H1 (cell line): ENCODE data around the gene LVRN. TPM values are rescaled to one million over a fixed set of nuclear protein-coding genes. Genes with fewer than 3 reads are reported as not detected.

Experiments used
- CTCF ChIA-PET: fragments of 300-600 bp; sonication (Branson Sonifier 250); formaldehyde crosslinking; loops from one replicate; lab custom pipeline; 2021; ENCODE audit not compliant: partially characterized antibody; lab: Charles Lee
- POLR2A ChIA-PET: fragments of 300-600 bp; sonication (Branson Sonifier 250); formaldehyde crosslinking; loops from one replicate; lab custom pipeline; 2021; ENCODE audit warnings: inconsistent platforms; ENCODE audit not compliant: partially characterized antibody; lab: Charles Lee
- DNase-seq, 2 experiments: peaks; one replicate each; pipeline versions ENCODE4 v3.0.0 to v3.0.0-alpha.2; 2010 to 2022; ENCODE audit warnings: low spot score in 2 of 2, low read depth in 1 of 2, mixed read lengths in 1 of 2
- FAIRE-seq: peaks from 2 replicates; lab custom pipeline; 2011; peaks lifted over from hg19 to GRCh38; lab: Jason Lieb, UNC
- H2AFZ ChIP-seq: 2 replicates; pipeline ENCODE4 v1.8.1; 2012; ENCODE audit warnings: low read length, inconsistent platforms
- H2AK5ac ChIP-seq: 2 replicates; pipeline ENCODE4 v1.6.1; 2013; ENCODE audit warnings: low read depth, low read length
- H2BK120ac ChIP-seq: replicated peaks from 2 replicates; pipeline ENCODE3; 2013; ENCODE audit warnings: low read depth, low read length, inconsistent platforms
- H2BK12ac ChIP-seq: 2 replicates; pipeline ENCODE4 v1.6.1; 2013; ENCODE audit warnings: low read depth, low read length
- H2BK15ac ChIP-seq: 2 replicates; pipeline ENCODE4 v1.6.1; 2013; ENCODE audit warnings: low read length
- H2BK20ac ChIP-seq: 2 replicates; pipeline ENCODE4 v1.6.1; 2013; ENCODE audit warnings: low read length
- H2BK5ac ChIP-seq: 2 replicates; pipeline ENCODE4 v1.6.1; 2013; ENCODE audit warnings: low read depth, low read length
- H3K14ac ChIP-seq: 2 replicates; pipeline ENCODE4 v1.6.1; 2013; ENCODE audit warnings: inconsistent platforms; ENCODE audit not compliant: insufficient read length
- H3K18ac ChIP-seq: 2 replicates; pipeline ENCODE4 v1.6.1; 2013; ENCODE audit warnings: low read length; ENCODE audit errors: extremely low read depth
- H3K23ac ChIP-seq: 2 replicates; pipeline ENCODE4 v1.6.1; 2013; ENCODE audit warnings: inconsistent platforms; ENCODE audit not compliant: insufficient read length
- H3K23me2 ChIP-seq: 2 replicates; pipeline ENCODE4 v1.6.1; 2013; ENCODE audit warnings: low read depth, low read length
- H3K27ac ChIP-seq: 2 replicates; pipeline ENCODE4 v1.6.1; 2011; ENCODE audit warnings: low read depth, low read length, inconsistent platforms
- H3K27me3 ChIP-seq, 4 experiments: replicated peaks in 1 of 4; 1 replicate in 1 of 4; 2 replicates in 3 of 4; pipeline versions ENCODE4 v1.6.1 to v1.8.1; 2011 to 2013; ENCODE audit warnings: low read length in 3 of 4, mild to moderate bottlenecking in 3 of 4, inconsistent platforms in 2 of 4, mixed read lengths in 2 of 4, moderate library complexity in 1 of 4; ENCODE audit not compliant: control insufficient read depth in 3 of 4, insufficient read depth in 3 of 4; ENCODE audit errors: extremely low read depth in 1 of 4
- H3K36me3 ChIP-seq, 4 experiments: 2 replicates each; pipeline versions ENCODE4 v1.6.1 to v1.8.1; 2011 to 2013; ENCODE audit warnings: mild to moderate bottlenecking in 4 of 4, low read length in 3 of 4, moderate library complexity in 2 of 4, control low read depth in 1 of 4, inconsistent platforms in 1 of 4; ENCODE audit not compliant: insufficient read depth in 4 of 4, control insufficient read depth in 2 of 4
- H3K4ac ChIP-seq: replicated peaks from 2 replicates; pipeline ENCODE3; 2013; ENCODE audit warnings: low read length, low read depth, mixed read lengths, inconsistent platforms; ENCODE audit not compliant: insufficient read length
- H3K4me1 ChIP-seq, 4 experiments: replicated peaks in 1 of 4; 1 replicate in 1 of 4; 2 replicates in 3 of 4; pipeline versions ENCODE4 v1.6.1 to v1.8.1; 2011 to 2013; ENCODE audit warnings: low read length in 3 of 4, inconsistent platforms in 2 of 4, mixed read lengths in 1 of 4; ENCODE audit not compliant: insufficient read depth in 4 of 4, control insufficient read depth in 3 of 4
- H3K4me2 ChIP-seq, 2 experiments: 2 replicates each; pipeline versions ENCODE4 v1.6.1 to v1.8.1; 2011 to 2013; ENCODE audit warnings: low read depth in 2 of 2, low read length in 2 of 2, control low read depth in 1 of 2, inconsistent platforms in 1 of 2, mild to moderate bottlenecking in 1 of 2; ENCODE audit not compliant: insufficient read depth in 1 of 2
- H3K4me3 ChIP-seq, 4 experiments: fragments of 200-600, 300-600 bp in 1 of 4; sonication (generic), shearing (Covaris generic), sonication (Bioruptor Twin) in 1 of 4; 2 replicates each; pipeline versions ENCODE4 v1.5.1 to v1.8.1; 2011 to 2016; ENCODE audit warnings: low read length in 4 of 4, low read depth in 3 of 4, control low read depth in 2 of 4, inconsistent platforms in 2 of 4, mild to moderate bottlenecking in 2 of 4, mixed read lengths in 1 of 4, moderate library complexity in 1 of 4; ENCODE audit not compliant: insufficient read depth in 2 of 4; ENCODE audit errors: extremely low read depth in 1 of 4
- H3K56ac ChIP-seq: replicated peaks from 2 replicates; pipeline ENCODE3; 2013; ENCODE audit warnings: low read depth, mild to moderate bottlenecking, mixed read lengths, low read length, inconsistent platforms; ENCODE audit not compliant: insufficient read length
- H3K79me1 ChIP-seq: 2 replicates; pipeline ENCODE4 v1.6.1; 2013; ENCODE audit warnings: low read depth, low read length, control low read depth
- H3K79me2 ChIP-seq, 2 experiments: 2 replicates each; pipeline versions ENCODE4 v1.6.1 to v1.8.1; 2012 to 2013; ENCODE audit warnings: low read length in 2 of 2, mild to moderate bottlenecking in 2 of 2, inconsistent platforms in 1 of 2; ENCODE audit not compliant: insufficient read depth in 2 of 2, control insufficient read depth in 1 of 2
- H3K9ac ChIP-seq, 4 experiments: replicated peaks in 1 of 4; 1 replicate in 1 of 4; 2 replicates in 3 of 4; pipeline versions ENCODE4 v1.6.1 to v1.8.1; 2011 to 2013; ENCODE audit warnings: low read depth in 3 of 4, low read length in 3 of 4, control low read depth in 2 of 4, mild to moderate bottlenecking in 2 of 4, moderate library complexity in 2 of 4, inconsistent platforms in 1 of 4; ENCODE audit errors: extremely low read depth in 1 of 4
- H3K9me3 ChIP-seq, 2 experiments: 2 replicates each; pipeline versions ENCODE4 v1.6.1 to v1.8.1; 2012 to 2013; ENCODE audit warnings: mild to moderate bottlenecking in 2 of 2, moderate library complexity in 2 of 2, control low read depth in 1 of 2, inconsistent platforms in 1 of 2, low read depth in 1 of 2, low read length in 1 of 2, mixed read lengths in 1 of 2; ENCODE audit not compliant: insufficient read depth in 2 of 2
- H4K20me1 ChIP-seq, 2 experiments: replicated peaks in 1 of 2; 2 replicates each; pipeline versions ENCODE3 to v1.8.1; 2011 to 2013; ENCODE audit warnings: inconsistent platforms in 2 of 2, low read length in 2 of 2, mild to moderate bottlenecking in 1 of 2; ENCODE audit not compliant: insufficient read depth in 2 of 2, control insufficient read depth in 1 of 2
- H4K5ac ChIP-seq: 2 replicates; pipeline ENCODE4 v1.6.1; 2013; ENCODE audit warnings: low read length, low read depth, mixed read lengths, inconsistent platforms; ENCODE audit not compliant: insufficient read length
- H4K8ac ChIP-seq: 2 replicates; pipeline ENCODE4 v1.8.0; 2013; ENCODE audit warnings: mild to moderate bottlenecking, moderate library complexity, low read length, inconsistent platforms; ENCODE audit not compliant: insufficient read depth; ENCODE audit errors: extremely low read depth
- H4K91ac ChIP-seq: replicated peaks from 2 replicates; pipeline ENCODE3; 2013; ENCODE audit warnings: low read length, mixed read lengths, inconsistent platforms; ENCODE audit not compliant: insufficient read length
- ATF2 ChIP-seq: IDR thresholded peaks from 2 replicates; pipeline ENCODE4 v1.6.1; 2012; ENCODE audit warnings: low read length, inconsistent platforms
- EP300 ChIP-seq, 2 experiments: IDR thresholded peaks; 1 replicate in 1 of 2; 2 replicates in 1 of 2; pipeline ENCODE4 v1.6.1; 2011 to 2012; ENCODE audit warnings: low read depth in 2 of 2, low read length in 2 of 2, mild to moderate bottlenecking in 2 of 2, borderline replicate concordance in 1 of 2, inconsistent platforms in 1 of 2, moderate library complexity in 1 of 2
- JUND ChIP-seq: IDR thresholded peaks from 2 replicates; pipeline ENCODE4 v1.6.1; 2011; ENCODE audit warnings: mild to moderate bottlenecking, improper control_type of control experiment, low read length
- MAFK ChIP-seq: IDR thresholded peaks from 2 replicates; pipeline ENCODE4 v1.6.1; 2012; ENCODE audit warnings: low read depth, mild to moderate bottlenecking, improper control_type of control experiment, low read length
- POLR2A ChIP-seq, 2 experiments: IDR thresholded peaks; 1 replicate in 1 of 2; 2 replicates in 1 of 2; pipeline ENCODE4 v1.6.1; 2011; ENCODE audit warnings: low read depth in 2 of 2, low read length in 2 of 2, mild to moderate bottlenecking in 2 of 2; ENCODE audit errors: control extremely low read depth in 1 of 2
- SAP30 ChIP-seq: fragments of 300-600 bp; sonication (generic); IDR thresholded peaks from 2 replicates; pipeline ENCODE4 v1.7.1; 2012; ENCODE audit warnings: low read length, moderate library complexity, mild to moderate bottlenecking, inconsistent platforms; ENCODE audit not compliant: insufficient read depth, insufficient replicate concordance
- SIX5 ChIP-seq: IDR thresholded peaks from 2 replicates; pipeline ENCODE4 v1.6.1; 2011; ENCODE audit warnings: mild to moderate bottlenecking, low read depth, low read length
- TAF7 ChIP-seq: optimal IDR thresholded peaks from 2 replicates; pipeline ENCODE3; 2011; ENCODE audit warnings: low read depth, mild to moderate bottlenecking, inconsistent platforms, low read length, moderate library complexity, borderline replicate concordance
- YY1 ChIP-seq: IDR thresholded peaks from 2 replicates; pipeline ENCODE4 v1.6.1; 2011; ENCODE audit warnings: low read depth, mild to moderate bottlenecking, low read length
- WGBS, 2 experiments: shearing (Covaris generic) in 1 of 2; methylation state at CpG; one replicate each; pipeline versions ENCODE4 v1.1.6 to v1.1.7; 2013 to 2015; ENCODE audit warnings: low lambda C conversion rate in 2 of 2, mixed read lengths in 2 of 2, inconsistent platforms in 1 of 2, low coverage in 1 of 2, missing lambda C conversion rate in 1 of 2; ENCODE audit not compliant: insufficient replicate concordance in 2 of 2, insufficient coverage in 1 of 2, insufficient read length in 1 of 2; ENCODE audit errors: extremely low coverage in 1 of 2, missing lambda C conversion rate in 1 of 2; 5-methylcytosine and 5-hydroxymethylcytosine counted together
- polyA plus RNA-seq, 7 experiments: library from polyadenylated mRNA; depleted of rRNA in 3 of 7; stranded (reverse) in 5 of 7; unstranded in 2 of 7; fragments of >200 nt in 5 of 7; fragments of 200-250 nt in 2 of 7; gene quantifications; 1 replicate in 5 of 7; 2 replicates in 1 of 7; 4 replicates in 1 of 7; pipeline versions ENCODE4 v1.2.1 to v1.2.3, GENCODE V29; 2011 to 2013; ENCODE audit warnings: missing spikeins in 2 of 7, mixed read lengths in 2 of 7
- total RNA-seq: library from RNA; stranded (reverse); fragmentation: NEBNext Ultra II Directional; extraction: Animal tissue kit (Norgen Biotek cat#: 25700); gene quantifications from 2 replicates; pipeline ENCODE4 v1.2.1, GENCODE V29; 2021
- TF ChIP-seq, protein P1 (sequence below): IDR thresholded peaks from 2 replicates; pipeline ENCODE4 v1.6.1; 2011; ENCODE audit warnings: low read depth, mild to moderate bottlenecking, low read length; ENCODE audit not compliant: insufficient read depth
- TF ChIP-seq, protein P2 (sequence below): IDR thresholded peaks from 2 replicates; pipeline ENCODE4 v1.6.1; 2012; ENCODE audit warnings: inconsistent platforms

The LVRN gene
- total and polyA plus RNA-seq, 2 of the 8 experiments (the other 6 are each of a cell fraction or from before 2014, with no cell fraction given), result 0.08 to 0.09 TPM

DNA sequence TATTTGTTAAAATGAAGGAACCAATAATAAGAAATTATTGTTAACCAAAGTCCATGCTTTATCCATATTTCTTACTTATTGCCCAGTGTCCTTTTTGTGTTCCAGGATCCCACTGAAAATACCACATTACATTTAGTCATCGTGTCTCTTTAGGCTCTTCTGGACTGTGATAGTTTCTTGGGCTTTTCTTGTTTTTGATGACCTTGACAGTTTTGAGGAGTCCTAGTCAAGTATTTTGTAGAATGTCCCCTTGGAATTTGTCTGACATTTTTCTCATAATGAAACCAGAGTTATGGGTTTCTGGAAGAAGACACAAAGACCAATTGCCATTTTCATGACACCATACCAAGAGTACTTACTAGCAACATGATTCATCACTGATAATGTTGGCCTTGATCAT, 108.9 kb downstream of the LVRN start:
- H3K4me2 ChIP-seq, result no peak overlapping the region
- H2AK5ac ChIP-seq, result no peak overlapping the region
- no peak overlapping the region for H2BK120ac ChIP-seq
- H4K5ac ChIP-seq, result no peak overlapping the region
- H3K23me2 ChIP-seq, result no peaks in the 10 kb centered on the region
- FAIRE-seq (no peak), DNase-seq (no peak)
- H2AFZ ChIP-seq, result no peak overlapping the region
- no peak overlapping the region for H3K56ac ChIP-seq
- H2BK12ac ChIP-seq, result no peak overlapping the region
- no peak for TF ChIP-seq EP300 (IDR thresholded peaks at IDR 0.05; ENCODE audit: borderline replicate concordance in 1 of 2, low read depth in 2 of 2, low read length in 2 of 2)
- no peak for TF ChIP-seq JUND
- no peak for TF ChIP-seq POLR2A (IDR thresholded peaks at IDR 0.05; ENCODE audit: control extremely low read depth in 1 of 2, low read depth in 2 of 2, low read length in 2 of 2)
- TF ChIP-seq ATF2, result no peak
- no peak for TF ChIP-seq SIX5
- TF ChIP-seq, protein P1, sequence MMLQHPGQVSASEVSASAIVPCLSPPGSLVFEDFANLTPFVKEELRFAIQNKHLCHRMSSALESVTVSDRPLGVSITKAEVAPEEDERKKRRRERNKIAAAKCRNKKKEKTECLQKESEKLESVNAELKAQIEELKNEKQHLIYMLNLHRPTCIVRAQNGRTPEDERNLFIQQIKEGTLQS, result no peak
- no peak for TF ChIP-seq YY1
- no peak for TF ChIP-seq SAP30
- no peak for TF ChIP-seq TAF7
- TF ChIP-seq, protein P2, sequence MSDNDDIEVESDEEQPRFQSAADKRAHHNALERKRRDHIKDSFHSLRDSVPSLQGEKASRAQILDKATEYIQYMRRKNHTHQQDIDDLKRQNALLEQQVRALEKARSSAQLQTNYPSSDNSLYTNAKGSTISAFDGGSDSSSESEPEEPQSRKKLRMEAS, result no peak
- no peak for TF ChIP-seq MAFK
- H4K20me1 ChIP-seq, result no peaks in the 10 kb centered on the region
- no peak overlapping the region for H2BK5ac ChIP-seq
- H3K23ac ChIP-seq, result no peak overlapping the region
- no peaks in the 10 kb centered on the region for H3K4me1 ChIP-seq
- H3K9ac ChIP-seq, result no peak overlapping the region
- POLR2A ChIA-PET, result no interaction called here
- H2BK20ac ChIP-seq, result no peak overlapping the region
- no peak overlapping the region for H3K18ac ChIP-seq
- no peak overlapping the region for H2BK15ac ChIP-seq
- no peak overlapping the region for H4K91ac ChIP-seq
- no peak overlapping the region for H3K4me3 ChIP-seq
- H3K36me3 ChIP-seq, result no peaks in the 10 kb centered on the region
- 100% methylated on average over 1 of the region's 1 CpG; no CpG with 5 or more reads in 1 of the 2 experiments for WGBS, 2 experiments
- H3K9me3 ChIP-seq, result no peaks in the 10 kb centered on the region
- no peak overlapping the region for H3K4ac ChIP-seq
- no peaks in the 10 kb centered on the region for H3K79me1 ChIP-seq
- no peak overlapping the region for H3K14ac ChIP-seq
- no peak overlapping the region for H4K8ac ChIP-seq
- peaks cover 0 to 2% (median 0%) of the 10 kb centered on the region in 4 experiments; a peak in 1 of 7 replicates for H3K27me3 ChIP-seq
- no peaks in the 10 kb centered on the region for H3K79me2 ChIP-seq
- CTCF ChIA-PET, result no interaction called here
- no peak overlapping the region for H3K27ac ChIP-seq
